Type B pancreatic cell (in vitro differentiated cells): ENCODE results near the gene KIF7. TPM values are rescaled to one million over a fixed set of nuclear protein-coding genes. Genes with fewer than 3 reads are reported as not detected.
A peak's percentile ranks its signal among the peaks of the same experiment; 100 is the strongest.

Experiments used
- DNase-seq: peaks from one replicate; pipeline ENCODE4 v3.0.0; 2021; ENCODE audit warnings: mixed read lengths; ENCODE audit not compliant: unreplicated experiment; ENCODE audit errors: extremely low spot score
- H3K27ac Mint-ChIP-seq: 2 replicates; pipeline ENCODE4 v1.8.0; 2021; ENCODE audit warnings: mild to moderate bottlenecking, mixed read lengths
- H3K27me3 Mint-ChIP-seq: 2 replicates; pipeline ENCODE4 v1.8.0; 2021; ENCODE audit warnings: mixed read lengths
- H3K36me3 Mint-ChIP-seq: 2 replicates; pipeline ENCODE4 v1.8.0; 2021; ENCODE audit warnings: mixed read lengths
- H3K4me1 Mint-ChIP-seq: one replicate; pipeline ENCODE4 v1.8.0; 2021; ENCODE audit warnings: mixed read lengths; ENCODE audit not compliant: unreplicated experiment
- H3K4me3 Mint-ChIP-seq: 2 replicates; pipeline ENCODE4 v1.8.0; 2021; ENCODE audit warnings: mild to moderate bottlenecking, mixed read lengths
- H3K9me3 Mint-ChIP-seq: 2 replicates; pipeline ENCODE4 v1.8.0; 2021; ENCODE audit warnings: mixed read lengths
- CTCF ChIP-seq: fragments of 200-600 bp; sonication (generic); conservative IDR thresholded peaks from 2 replicates; pipeline ENCODE4 v1.5.0; 2021; ENCODE audit warnings: antibody characterized with exemption, mild to moderate bottlenecking
- total RNA-seq: library from RNA; stranded (reverse); gene quantifications from 2 replicates; pipeline ENCODE4 v1.2.1, GENCODE V29; 2021; ENCODE audit warnings: low replicate concordance

Gene KIF7
- total RNA-seq, 1 donor from 2014 or later, result 15.5 TPM

- peaks cover 2% of the 10 kb centered on the region for H3K36me3 Mint-ChIP-seq
- peak overlapping the region; percentile 3 for H3K27ac Mint-ChIP-seq
- no peak overlapping the region for H3K4me3 Mint-ChIP-seq
- DNase-seq, result no peak
- H3K9me3 Mint-ChIP-seq, result no peaks in the 10 kb centered on the region
- TF ChIP-seq CTCF, result no peak
- H3K27me3 Mint-ChIP-seq, result no peaks in the 10 kb centered on the region
- no peaks in the 10 kb centered on the region for H3K4me1 Mint-ChIP-seq
Observed at GRCh38 chr15:89680282-89680873, 25.1 kb upstream of the KIF7 start.

GRCh38 chr15:89679212-89679611 is 23.9 kb upstream of the KIF7 start, which contains the start of gene PLIN1:
Gene PLIN1, minus strand, starts transcription at chr15:89679367. Its CDS starts 1,878 bp downstream, at chr15:89677489.
- Mint-ChIP-seq H3K36me3 (no peaks in the 10 kb centered on the region), H3K27me3 (no peaks in the 10 kb centered on the region), H3K4me1 (no peaks in the 10 kb centered on the region), H3K9me3 (no peaks in the 10 kb centered on the region), H3K27ac (peak within 1 kb of the TSS; percentile 3), H3K4me3 (no peak within 1 kb of the TSS)
- no peak for DNase-seq
- no peak for TF ChIP-seq CTCF

- Mint-ChIP-seq H3K27ac (no peak overlapping the region), H3K4me3 (no peak overlapping the region), H3K9me3 (no peaks in the 10 kb centered on the region), H3K36me3 (no peaks in the 10 kb centered on the region), H3K27me3 (peaks cover 9% of the 10 kb centered on the region), H3K4me1 (no peaks in the 10 kb centered on the region)
- no peak for TF ChIP-seq CTCF
- DNase-seq, result no peak
Observed at GRCh38 chr15:89677381-89677780, 22.1 kb upstream of the KIF7 start.

GRCh38 chr15:89675606-89676005 is 20.3 kb upstream of the KIF7 start:
- Mint-ChIP-seq H3K36me3 (no peaks in the 10 kb centered on the region), H3K4me3 (no peak overlapping the region), H3K27me3 (peaks cover 11% of the 10 kb centered on the region), H3K4me1 (no peaks in the 10 kb centered on the region), H3K27ac (no peak overlapping the region), H3K9me3 (no peaks in the 10 kb centered on the region)
- DNase-seq, result no peak
- TF ChIP-seq CTCF, result no peak

GRCh38 chr15:89674526-89674925 is 19.3 kb upstream of the KIF7 start:
- DNase-seq, result no peak
- Mint-ChIP-seq H3K4me3 (no peak overlapping the region), H3K9me3 (no peaks in the 10 kb centered on the region), H3K36me3 (no peaks in the 10 kb centered on the region), H3K4me1 (no peaks in the 10 kb centered on the region), H3K27ac (no peak overlapping the region), H3K27me3 (peaks cover 13% of the 10 kb centered on the region)
- TF ChIP-seq CTCF, result no peak

GRCh38 chr15:89673165-89673512 is 17.9 kb upstream of the KIF7 start:
- H3K4me1 Mint-ChIP-seq, result no peaks in the 10 kb centered on the region
- no peaks in the 10 kb centered on the region for H3K9me3 Mint-ChIP-seq
- H3K27ac Mint-ChIP-seq, result no peak overlapping the region
- TF ChIP-seq CTCF, result peak; percentile 78
- no peak overlapping the region for H3K4me3 Mint-ChIP-seq
- H3K27me3 Mint-ChIP-seq, result peaks cover 13% of the 10 kb centered on the region
- H3K36me3 Mint-ChIP-seq, result no peaks in the 10 kb centered on the region
- DNase-seq, result no peak
